Adrenal gland (tissue), 5 donors: Measurements from ENCODE around the gene ARFGEF2.

Experiments used
- POLR2A ChIP-seq, 2 donors: fragments of 450-650 bp; IDR thresholded peaks; one replicate each; pipeline ENCODE4 v1.6.1; 2017; ENCODE audit warnings: antibody characterized with exemption in 2 of 2, mild to moderate bottlenecking in 2 of 2, moderate library complexity in 1 of 2
- TF ChIP-seq, protein P1 (sequence below), 6 experiments: fragments of 450-650 bp in 4 of 6; fragments of 200-600 bp in 2 of 6; sonication (generic) in 1 of 6; IDR thresholded peaks; 1 replicate in 5 of 6; 2 replicates in 1 of 6; pipeline versions ENCODE4 v1.5.1 to v1.8.0; 2016 to 2021; ENCODE audit warnings: antibody characterized with exemption in 6 of 6, mild to moderate bottlenecking in 2 of 6, moderate library complexity in 1 of 6
- donor health status: DM: no; HTN: no; CAD: no.

- TF ChIP-seq, protein P1, sequence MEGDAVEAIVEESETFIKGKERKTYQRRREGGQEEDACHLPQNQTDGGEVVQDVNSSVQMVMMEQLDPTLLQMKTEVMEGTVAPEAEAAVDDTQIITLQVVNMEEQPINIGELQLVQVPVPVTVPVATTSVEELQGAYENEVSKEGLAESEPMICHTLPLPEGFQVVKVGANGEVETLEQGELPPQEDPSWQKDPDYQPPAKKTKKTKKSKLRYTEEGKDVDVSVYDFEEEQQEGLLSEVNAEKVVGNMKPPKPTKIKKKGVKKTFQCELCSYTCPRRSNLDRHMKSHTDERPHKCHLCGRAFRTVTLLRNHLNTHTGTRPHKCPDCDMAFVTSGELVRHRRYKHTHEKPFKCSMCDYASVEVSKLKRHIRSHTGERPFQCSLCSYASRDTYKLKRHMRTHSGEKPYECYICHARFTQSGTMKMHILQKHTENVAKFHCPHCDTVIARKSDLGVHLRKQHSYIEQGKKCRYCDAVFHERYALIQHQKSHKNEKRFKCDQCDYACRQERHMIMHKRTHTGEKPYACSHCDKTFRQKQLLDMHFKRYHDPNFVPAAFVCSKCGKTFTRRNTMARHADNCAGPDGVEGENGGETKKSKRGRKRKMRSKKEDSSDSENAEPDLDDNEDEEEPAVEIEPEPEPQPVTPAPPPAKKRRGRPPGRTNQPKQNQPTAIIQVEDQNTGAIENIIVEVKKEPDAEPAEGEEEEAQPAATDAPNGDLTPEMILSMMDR (IDR thresholded peaks at IDR 0.05): no peak
- no peak for TF ChIP-seq POLR2A (IDR thresholded peaks at IDR 0.05)
Measured at GRCh38 chr20:48995589-48995988, 74.1 kb downstream of the ARFGEF2 start.
